Upper lobe of right lung (tissue), 1 donor: ENCODE results near the gene GPR137C. TPM values are rescaled to one million over a fixed set of nuclear protein-coding genes. Genes with fewer than 3 reads are reported as not detected.

ENCODE experiments used
- ATAC-seq: fragments of 200-7000 bp; cut with Tn5 transposase; one replicate; pipeline ENCODE4 v1.9.1; 2020; ENCODE audit warnings: mild to moderate bottlenecking, moderate library complexity
- DNase-seq: peaks from one replicate; pipeline ENCODE4 v3.0.0-alpha.2; 2020
- H3K27ac ChIP-seq: fragments of 200-600 bp; one replicate; pipeline ENCODE4 v1.8.0; 2022
- H3K27me3 ChIP-seq: fragments of 200-600 bp; one replicate; pipeline ENCODE4 v1.8.0; 2022; ENCODE audit warnings: mild to moderate bottlenecking
- H3K36me3 ChIP-seq: fragments of 200-600 bp; one replicate; pipeline ENCODE4 v1.8.0; 2022
- H3K4me1 ChIP-seq: fragments of 200-600 bp; one replicate; pipeline ENCODE4 v1.8.0; 2022
- H3K4me3 ChIP-seq: fragments of 200-600 bp; one replicate; pipeline ENCODE4 v1.8.0; 2022; ENCODE audit warnings: mild to moderate bottlenecking
- H3K9me3 ChIP-seq: fragments of 200-600 bp; one replicate; pipeline ENCODE4 v1.8.0; 2022
- intact Hi-C: fragments of 100-400 bp; cut with DNase I; formaldehyde crosslinking; loops from one replicate; pipeline ENCODE4 v1.11.0; 2022
- long read RNA-seq: library from polyadenylated mRNA; unstranded; transcript quantifications from one replicate; pipeline ENCODE4 v2.0.0, GENCODE V29; 2021
- total RNA-seq: library from RNA; stranded (reverse); fragmentation: NEBNext Ultra II Directional; extraction: Animal tissue kit (Norgen Biotek cat#: 25700); gene quantifications from one replicate; pipeline ENCODE4 v1.2.1, GENCODE V29; 2021
- TF ChIP-seq, protein P1 (sequence below): fragments of 200-600 bp; IDR thresholded peaks from one replicate; pipeline ENCODE4 v1.8.0; 2022; ENCODE audit warnings: antibody characterized with exemption
- donor health status: DM: no; HTN: yes; CAD: no; lungs with severe emphysema.

GPR137C gene, protein sequence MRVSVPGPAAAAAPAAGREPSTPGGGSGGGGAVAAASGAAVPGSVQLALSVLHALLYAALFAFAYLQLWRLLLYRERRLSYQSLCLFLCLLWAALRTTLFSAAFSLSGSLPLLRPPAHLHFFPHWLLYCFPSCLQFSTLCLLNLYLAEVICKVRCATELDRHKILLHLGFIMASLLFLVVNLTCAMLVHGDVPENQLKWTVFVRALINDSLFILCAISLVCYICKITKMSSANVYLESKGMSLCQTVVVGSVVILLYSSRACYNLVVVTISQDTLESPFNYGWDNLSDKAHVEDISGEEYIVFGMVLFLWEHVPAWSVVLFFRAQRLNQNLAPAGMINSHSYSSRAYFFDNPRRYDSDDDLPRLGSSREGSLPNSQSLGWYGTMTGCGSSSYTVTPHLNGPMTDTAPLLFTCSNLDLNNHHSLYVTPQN
- total RNA-seq: 1.5 TPM
- long read RNA-seq, partial matches to known transcripts: 0 of 3 reads
- long read RNA-seq, other reads (novel, unspliced or antisense): 1 of 3 reads

DNA sequence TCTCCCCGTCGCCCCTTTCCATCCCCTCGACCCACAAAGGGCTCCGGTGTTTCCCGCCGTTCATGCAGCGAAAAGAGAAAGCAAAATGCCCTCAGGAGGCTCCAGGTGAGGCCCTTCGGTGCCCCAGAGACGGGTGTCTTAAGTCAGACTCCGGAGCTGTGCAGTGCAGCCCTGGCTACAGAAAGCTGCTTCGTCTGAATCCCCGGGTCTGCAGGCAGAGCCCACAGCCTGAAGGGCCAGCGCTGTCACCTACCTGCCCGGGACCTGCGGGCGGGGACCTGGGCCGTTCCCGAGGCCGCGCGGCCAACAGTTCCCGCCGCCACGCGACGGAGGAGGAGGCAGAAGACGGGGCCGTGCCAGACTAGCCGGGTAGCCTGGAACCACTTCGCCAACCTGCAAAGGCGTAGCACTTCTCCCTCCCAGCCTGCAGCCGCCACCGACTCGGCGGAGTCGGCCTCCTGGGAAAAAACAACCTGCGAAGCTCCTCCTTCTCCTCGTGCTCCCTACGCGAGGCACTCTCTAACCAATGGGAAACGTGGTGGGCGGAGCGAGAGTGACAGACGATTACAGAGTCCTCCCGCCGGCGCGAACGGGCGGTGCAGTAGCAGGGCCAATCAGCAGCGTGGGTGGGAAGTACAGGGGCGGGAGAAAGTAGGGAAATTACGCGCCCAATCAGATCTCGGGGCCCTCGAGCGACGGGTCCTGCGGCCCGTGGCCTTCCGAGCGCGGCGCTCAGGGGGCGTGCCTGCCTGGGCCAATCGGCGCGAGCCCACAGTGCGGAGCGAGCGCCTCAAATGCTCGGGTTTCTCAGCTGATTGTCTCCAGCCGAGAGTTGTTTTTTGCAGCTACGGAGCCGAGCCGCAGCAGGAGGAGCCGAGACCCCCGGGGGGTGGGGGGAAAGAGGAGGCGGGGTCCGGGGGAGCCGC, at the start of gene GPR137C, which contains the start of gene TXNDC16:
Gene GPR137C, plus strand, starts transcription at position 774 of the 926 bp plus-strand sequence. CDS start 312 bp downstream, outside the sequence.
Gene TXNDC16, minus strand, starts transcription at position 443 of the 926 bp plus-strand sequence. CDS start 8,948 bp downstream, outside the sequence.
- Histone ChIP-seq H3K36me3 (no peaks in the 10 kb centered on the region), H3K27ac (peak within 1 kb of the TSS; percentile 81), H3K27me3 (no peaks in the 10 kb centered on the region), H3K9me3 (no peaks in the 10 kb centered on the region), H3K4me1 (peaks cover 10% of the 10 kb centered on the region), H3K4me3 (peak within 1 kb of the TSS; percentile 90)
- TF ChIP-seq, protein P1, sequence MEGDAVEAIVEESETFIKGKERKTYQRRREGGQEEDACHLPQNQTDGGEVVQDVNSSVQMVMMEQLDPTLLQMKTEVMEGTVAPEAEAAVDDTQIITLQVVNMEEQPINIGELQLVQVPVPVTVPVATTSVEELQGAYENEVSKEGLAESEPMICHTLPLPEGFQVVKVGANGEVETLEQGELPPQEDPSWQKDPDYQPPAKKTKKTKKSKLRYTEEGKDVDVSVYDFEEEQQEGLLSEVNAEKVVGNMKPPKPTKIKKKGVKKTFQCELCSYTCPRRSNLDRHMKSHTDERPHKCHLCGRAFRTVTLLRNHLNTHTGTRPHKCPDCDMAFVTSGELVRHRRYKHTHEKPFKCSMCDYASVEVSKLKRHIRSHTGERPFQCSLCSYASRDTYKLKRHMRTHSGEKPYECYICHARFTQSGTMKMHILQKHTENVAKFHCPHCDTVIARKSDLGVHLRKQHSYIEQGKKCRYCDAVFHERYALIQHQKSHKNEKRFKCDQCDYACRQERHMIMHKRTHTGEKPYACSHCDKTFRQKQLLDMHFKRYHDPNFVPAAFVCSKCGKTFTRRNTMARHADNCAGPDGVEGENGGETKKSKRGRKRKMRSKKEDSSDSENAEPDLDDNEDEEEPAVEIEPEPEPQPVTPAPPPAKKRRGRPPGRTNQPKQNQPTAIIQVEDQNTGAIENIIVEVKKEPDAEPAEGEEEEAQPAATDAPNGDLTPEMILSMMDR: no peak
- DNase-seq (peak; percentile 100), ATAC-seq (peak; percentile 98)
- intact Hi-C loops: no loop called here

DNA sequence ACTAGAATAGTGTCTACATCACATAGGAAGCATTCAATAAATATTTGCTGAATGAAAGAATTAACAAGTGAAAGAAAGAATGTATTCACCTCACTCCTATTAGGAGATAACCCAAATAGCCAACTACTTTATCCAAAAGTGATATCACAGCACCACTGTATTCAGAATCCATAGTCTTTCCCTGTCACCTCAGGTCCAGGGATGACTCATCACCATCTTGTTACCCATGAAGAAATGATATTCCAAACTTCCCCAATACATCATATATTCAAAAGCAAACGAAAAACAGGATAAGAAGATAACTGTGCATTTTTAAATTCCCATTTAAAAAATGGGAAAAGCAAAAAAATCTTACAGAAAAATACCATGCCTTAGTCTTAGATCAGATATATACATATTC, 39.4 kb upstream of the GPR137C start:
- no peaks in the 10 kb centered on the region for H3K9me3 ChIP-seq

DNA sequence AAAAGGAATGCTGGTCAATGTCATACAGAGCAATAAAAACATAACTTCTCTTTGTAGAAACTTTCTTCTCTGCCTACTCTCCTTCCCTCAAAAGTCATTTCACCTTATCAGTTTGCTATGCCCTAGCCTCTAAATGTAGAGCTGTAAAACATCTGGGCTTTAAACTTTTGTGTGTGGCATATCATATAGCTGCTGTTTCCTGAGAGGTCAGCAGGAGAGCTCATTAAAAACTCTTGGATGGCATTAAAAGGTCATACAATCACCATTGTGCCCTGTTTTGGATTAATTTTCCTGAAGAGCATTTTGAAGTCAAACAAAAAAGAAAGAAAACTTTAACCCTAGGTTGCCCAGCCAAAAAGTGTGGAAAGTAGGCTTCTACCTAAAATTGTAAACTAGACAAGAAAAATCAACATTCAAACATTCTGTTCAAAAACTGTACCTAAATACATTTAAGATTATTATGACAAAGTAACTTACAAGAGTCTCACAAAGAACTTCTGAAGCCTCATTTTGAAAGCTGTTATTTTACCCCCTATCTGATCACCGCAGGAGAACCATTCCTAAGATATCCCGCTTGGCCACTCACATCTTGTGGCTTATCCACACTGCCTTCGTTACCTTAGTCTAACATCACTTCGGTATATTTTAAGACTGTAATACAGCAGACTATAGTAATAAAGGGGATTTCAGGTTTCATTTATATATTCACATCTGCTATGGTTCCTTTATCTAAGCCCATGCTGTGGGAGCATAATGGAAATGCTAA, 38.4 kb upstream of the GPR137C start:
- ATAC-seq: no peak
- TF ChIP-seq, protein P1: no peak
- no peak for DNase-seq
- H3K27ac ChIP-seq: no peak overlapping the region
- H3K9me3 ChIP-seq: no peaks in the 10 kb centered on the region
- H3K4me1 ChIP-seq: no peaks in the 10 kb centered on the region
- no peak overlapping the region for H3K4me3 ChIP-seq
- H3K36me3 ChIP-seq: no peaks in the 10 kb centered on the region
- intact Hi-C loops: no loop called here
- no peaks in the 10 kb centered on the region for H3K27me3 ChIP-seq

More for the DNA sequence above, 39.4 kb upstream of the GPR137C start:
- Histone ChIP-seq H3K4me3 (no peak overlapping the region), H3K27me3 (no peaks in the 10 kb centered on the region), H3K4me1 (no peaks in the 10 kb centered on the region), H3K36me3 (no peaks in the 10 kb centered on the region), H3K27ac (no peak overlapping the region)
- DNase-seq (no peak), ATAC-seq (no peak)
- TF ChIP-seq, protein P1: no peak
- intact Hi-C loops: no loop called here

DNA sequence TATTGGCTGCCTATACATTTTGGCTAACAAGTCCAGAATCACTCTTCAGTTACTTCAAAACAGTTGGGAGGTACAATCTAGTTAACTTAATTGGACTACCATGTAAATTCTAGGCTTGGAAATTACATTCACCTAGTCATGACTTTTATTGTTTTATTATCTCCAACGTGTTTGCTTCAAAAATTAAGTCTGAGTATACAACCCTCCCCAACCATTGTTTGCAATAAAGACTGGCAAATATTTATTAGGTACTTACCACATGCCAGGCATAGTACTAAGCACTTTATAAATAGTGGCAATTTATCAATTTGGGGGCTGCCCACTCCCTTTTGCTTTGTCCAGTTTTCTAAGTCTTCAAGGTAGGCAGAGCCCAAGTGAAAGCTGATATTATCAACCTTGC, 30.6 kb upstream of the GPR137C start:
- Histone ChIP-seq H3K4me3 (no peak overlapping the region), H3K27ac (no peak overlapping the region), H3K27me3 (no peaks in the 10 kb centered on the region), H3K9me3 (no peaks in the 10 kb centered on the region), H3K4me1 (no peaks in the 10 kb centered on the region), H3K36me3 (no peaks in the 10 kb centered on the region)
- intact Hi-C loops: no loop called here
- DNase-seq: no peak
- ATAC-seq: no peak
- TF ChIP-seq, protein P1: no peak
